Pons (tissue), 1 donor: Measurements from ENCODE around the gene FZD10.

Experiments used
- DNase-seq: peaks from one replicate; pipeline ENCODE4 v3.0.0-alpha.2; 2016; ENCODE audit warnings: low spot score

The FZD10 gene

GRCh38 chr12:130162267-130162666 lies at the start of gene FZD10:
TSS of gene FZD10 (plus strand) at chr12:130162464. CDS start at chr12:130162943, 479 bp downstream.
- DNase-seq = no peak

GRCh38 chr12:130114952-130115351 lies 47.3 kb upstream of the FZD10 start:
- DNase-seq = no peak

- no peak for DNase-seq
Observed at GRCh38 chr12:130115646-130116045, 46.6 kb upstream of the FZD10 start.

- no peak for DNase-seq
Observed at GRCh38 chr12:130116791-130117190, 45.5 kb upstream of the FZD10 start.

- no peak for DNase-seq
Observed at GRCh38 chr12:130117233-130117632, 45.0 kb upstream of the FZD10 start.

- DNase-seq = no peak
Observed at GRCh38 chr12:130117701-130118100, 44.6 kb upstream of the FZD10 start.

GRCh38 chr12:130118181-130118580 lies 44.1 kb upstream of the FZD10 start:
- DNase-seq = no peak

GRCh38 chr12:130119241-130119861 lies 42.9 kb upstream of the FZD10 start:
- DNase-seq = no peak

- no peak for DNase-seq
Observed at GRCh38 chr12:130120012-130120805, 42.1 kb upstream of the FZD10 start.

- DNase-seq = no peak
Observed at GRCh38 chr12:130121226-130122000, 40.9 kb upstream of the FZD10 start.

GRCh38 chr12:130122356-130122755 lies 39.9 kb upstream of the FZD10 start:
- DNase-seq = no peak

GRCh38 chr12:130124106-130124505 lies 38.2 kb upstream of the FZD10 start:
- no peak for DNase-seq

- DNase-seq = no peak
Observed at GRCh38 chr12:130124605-130125244, 37.5 kb upstream of the FZD10 start.

GRCh38 chr12:130126023-130126432 lies 36.2 kb upstream of the FZD10 start:
- no peak for DNase-seq

- peak; percentile 28 for DNase-seq
Observed at GRCh38 chr12:130127532-130127911, 34.7 kb upstream of the FZD10 start.

GRCh38 chr12:130127912-130128789 lies 34.1 kb upstream of the FZD10 start:
- DNase-seq = peak; percentile 9

- no peak for DNase-seq
Observed at GRCh38 chr12:130128790-130129735, 33.2 kb upstream of the FZD10 start.

- no peak for DNase-seq
Observed at GRCh38 chr12:130130346-130130745, 31.9 kb upstream of the FZD10 start.

- DNase-seq = no peak
Observed at GRCh38 chr12:130131025-130131424, 31.2 kb upstream of the FZD10 start.

- DNase-seq = no peak
Observed at GRCh38 chr12:130131801-130132200, 30.5 kb upstream of the FZD10 start.
